Lower lobe of right lung (tissue), 2 donors: ENCODE measurements around the gene PFKFB2. TPM values are rescaled to one million over a fixed set of nuclear protein-coding genes. Genes with fewer than 3 reads are reported as not detected.
A peak's percentile ranks its signal among the peaks of the same experiment; 100 is the strongest.
"Not testable (repeated sequence)": the region's sequence is repeated elsewhere in the genome, so short reads cannot be mapped to it uniquely, and the experiment has no call there.

Experiments
- ATAC-seq, 2 donors: fragments of 200-7000 bp; cut with Tn5 transposase; one replicate each; pipeline ENCODE4 v1.9.1; 2020 to 2022; ENCODE audit warnings: mild to moderate bottlenecking in 2 of 2, moderate library complexity in 2 of 2
- DNase-seq: peaks from one replicate; pipeline ENCODE4 v3.0.0-alpha.2; 2020
- H3K27ac ChIP-seq: fragments of 200-600 bp; one replicate; pipeline ENCODE4 v1.8.0; 2022
- H3K27me3 ChIP-seq: fragments of 200-600 bp; one replicate; pipeline ENCODE4 v1.8.0; 2022; ENCODE audit warnings: low read depth
- H3K36me3 ChIP-seq: fragments of 200-600 bp; one replicate; pipeline ENCODE4 v1.8.0; 2022; ENCODE audit warnings: mild to moderate bottlenecking
- H3K4me1 ChIP-seq: fragments of 200-600 bp; one replicate; pipeline ENCODE4 v1.8.0; 2022
- H3K4me3 ChIP-seq: fragments of 200-600 bp; one replicate; pipeline ENCODE4 v1.8.0; 2022; ENCODE audit warnings: mild to moderate bottlenecking
- H3K9me3 ChIP-seq: fragments of 200-600 bp; one replicate; pipeline ENCODE4 v1.8.0; 2022
- CTCF ChIP-seq: fragments of 200-600 bp; IDR thresholded peaks from one replicate; pipeline ENCODE4 v1.8.0; 2022; ENCODE audit warnings: antibody characterized with exemption, mild to moderate bottlenecking
- intact Hi-C: fragments of 100-400 bp; cut with DNase I; formaldehyde crosslinking; loops from one replicate; pipeline ENCODE4 v1.11.0; 2022
- total RNA-seq: library from RNA; stranded (reverse); fragmentation: NEBNext Ultra II Directional; extraction: Animal tissue kit (Norgen Biotek cat#: 25700); gene quantifications from one replicate; pipeline ENCODE4 v1.2.1, GENCODE V29; 2021
- donor health status: DM: no; HTN: yes; CAD: no; lungs with severe emphysema.

The PFKFB2 gene
- total RNA-seq, 1 donor from 2014 or later: 41.5 TPM

- no peaks in the 10 kb centered on the region for H3K9me3 ChIP-seq
- no peak for DNase-seq
- H3K4me3 ChIP-seq: no peak overlapping the region
- H3K27ac ChIP-seq: no peak overlapping the region
- no peaks in the 10 kb centered on the region for H3K36me3 ChIP-seq
- no peaks in the 10 kb centered on the region for H3K4me1 ChIP-seq
- ATAC-seq: no peak
- H3K27me3 ChIP-seq: no peaks in the 10 kb centered on the region
- no peak for TF ChIP-seq CTCF
- intact Hi-C loops: no loop called here
Measured at GRCh38 chr1:207035877-207036551, 17.1 kb upstream of the PFKFB2 start.

GRCh38 chr1:207036865-207037264, 16.2 kb upstream of the PFKFB2 start:
- DNase-seq (no peak), ATAC-seq (no peak)
- Histone ChIP-seq H3K27ac (no peak overlapping the region), H3K4me1 (no peaks in the 10 kb centered on the region), H3K9me3 (no peaks in the 10 kb centered on the region), H3K4me3 (no peak overlapping the region), H3K27me3 (no peaks in the 10 kb centered on the region), H3K36me3 (no peaks in the 10 kb centered on the region)
- intact Hi-C loops: no loop called here
- no peak for TF ChIP-seq CTCF

GRCh38 chr1:207039380-207040180, 13.5 kb upstream of the PFKFB2 start:
- H3K36me3 ChIP-seq: no peaks in the 10 kb centered on the region
- H3K4me1 ChIP-seq: no peaks in the 10 kb centered on the region
- no peaks in the 10 kb centered on the region for H3K27me3 ChIP-seq
- H3K27ac ChIP-seq: no peak overlapping the region
- ATAC-seq (peak in 1 of 2 donors; percentile 62), DNase-seq (no peak)
- no peaks in the 10 kb centered on the region for H3K9me3 ChIP-seq
- TF ChIP-seq CTCF: no peak
- H3K4me3 ChIP-seq: no peak overlapping the region
- intact Hi-C loops: no loop called here

GRCh38 chr1:207040181-207040533, 12.9 kb upstream of the PFKFB2 start:
- H3K9me3 ChIP-seq: no peaks in the 10 kb centered on the region
- H3K27me3 ChIP-seq: no peaks in the 10 kb centered on the region
- TF ChIP-seq CTCF: no peak
- no peaks in the 10 kb centered on the region for H3K36me3 ChIP-seq
- H3K27ac ChIP-seq: no peak overlapping the region
- no peak for DNase-seq
- H3K4me3 ChIP-seq: no peak overlapping the region
- ATAC-seq: no peak
- H3K4me1 ChIP-seq: peaks cover 5% of the 10 kb centered on the region
- intact Hi-C loops: no loop called here

GRCh38 chr1:207041397-207041796, 11.7 kb upstream of the PFKFB2 start:
- H3K4me1 ChIP-seq: peaks cover 13% of the 10 kb centered on the region
- ATAC-seq, H3K4me3 ChIP-seq, H3K27me3 ChIP-seq, DNase-seq, H3K36me3 ChIP-seq, H3K9me3 ChIP-seq, intact Hi-C loops, H3K27ac ChIP-seq: not testable (repeated sequence)

- Histone ChIP-seq H3K27me3 (no peaks in the 10 kb centered on the region), H3K9me3 (no peaks in the 10 kb centered on the region), H3K27ac (no peak overlapping the region), H3K4me1 (peaks cover 42% of the 10 kb centered on the region), H3K4me3 (no peak overlapping the region), H3K36me3 (peaks cover 29% of the 10 kb centered on the region)
- intact Hi-C loops: no loop called here
- ATAC-seq (no peak), DNase-seq (no peak)
- TF ChIP-seq CTCF: no peak
Measured at GRCh38 chr1:207045453-207045852, 7.6 kb upstream of the PFKFB2 start.
